NCI-H510A treated with DMSO at 0.1 percent for 48 hours (cell line): ENCODE data around the gene PDGFA.

Experiments used
- DNase-seq: peaks from one replicate; lab custom pipeline; 2025; lab: John Stamatoyannopoulos, UW

The PDGFA gene

DNA sequence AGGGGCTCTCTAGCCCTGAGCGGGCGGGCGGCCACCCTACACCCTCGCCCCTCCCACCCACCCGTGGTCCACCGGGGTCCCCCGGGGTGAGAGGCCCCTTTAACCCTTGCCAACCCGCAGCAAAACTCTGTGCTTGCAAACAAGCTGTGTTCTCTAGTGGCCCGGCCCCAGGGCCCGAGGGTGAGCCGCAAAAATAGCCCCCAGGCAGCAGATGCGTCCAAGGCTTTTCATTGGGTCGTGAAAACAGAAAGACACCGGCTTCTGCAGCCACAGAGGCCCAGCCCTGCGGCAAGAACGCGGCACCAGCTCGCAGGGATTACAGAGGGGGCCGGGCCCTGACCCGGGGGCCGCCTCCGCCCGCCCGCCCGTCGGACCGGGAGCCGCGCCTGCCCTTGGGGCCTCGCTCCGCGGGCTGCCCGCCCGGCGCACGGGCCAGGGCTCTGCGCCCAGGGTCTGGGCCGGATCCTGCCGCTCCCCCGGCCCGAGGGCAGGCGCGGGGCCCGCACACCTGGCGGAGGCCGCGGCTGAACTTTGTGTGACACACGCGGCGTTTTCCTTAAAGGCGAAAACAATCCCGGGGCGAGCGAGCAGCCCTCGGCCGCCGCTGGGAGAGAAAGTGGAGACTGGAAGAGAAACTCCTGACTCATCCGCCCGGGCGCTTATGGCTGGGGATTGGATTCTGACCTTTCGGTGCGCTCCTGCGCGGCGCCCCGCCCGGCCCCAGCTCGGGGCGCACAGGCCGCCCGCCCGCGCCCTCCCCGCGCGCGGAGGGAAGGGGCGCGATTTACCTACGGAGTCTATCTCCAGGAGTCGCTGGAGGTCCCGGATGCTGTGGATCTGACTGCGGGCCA is 2.8 kb downstream of the PDGFA start:
- DNase-seq = no peak

DNA sequence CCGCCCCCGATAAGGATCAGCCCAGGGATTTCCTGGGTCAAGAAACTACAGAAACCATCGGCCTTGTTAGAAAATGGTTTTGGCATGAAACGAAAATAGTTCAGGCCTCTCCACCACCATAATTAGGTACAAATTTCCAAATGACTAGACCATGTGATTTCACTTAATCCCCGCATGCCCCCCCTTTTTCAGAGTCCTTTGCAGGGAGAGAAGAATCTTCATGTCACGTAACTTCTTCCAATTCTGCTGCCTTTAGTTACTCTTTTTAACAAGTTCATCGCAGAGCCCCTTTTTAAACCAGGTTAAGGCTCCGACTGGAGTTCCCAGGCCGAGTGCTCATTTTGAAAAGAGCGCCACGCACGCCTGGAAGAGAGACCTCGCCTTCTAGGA is 3.4 kb downstream of the PDGFA start:
- DNase-seq = no peak

DNA sequence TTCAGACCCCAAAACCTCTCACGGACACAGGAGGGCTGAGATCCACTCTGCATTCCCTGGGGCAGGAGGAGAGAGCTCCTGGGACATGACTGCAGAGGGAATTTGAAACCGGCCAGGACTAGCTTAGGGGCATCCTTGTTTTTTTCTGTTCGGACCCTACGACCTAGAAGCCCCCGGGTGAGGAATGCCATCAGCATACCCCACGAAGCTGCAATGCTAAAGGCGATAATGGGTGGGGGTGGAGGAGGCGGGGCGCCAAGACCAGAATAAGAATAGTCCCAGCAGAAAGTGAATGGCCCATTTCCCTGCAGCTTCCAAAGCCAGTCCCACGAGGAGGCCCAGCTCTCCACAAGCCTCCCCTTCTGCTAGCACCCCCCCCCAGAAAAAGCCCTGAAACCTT is 4.0 kb downstream of the PDGFA start:
- DNase-seq = no peak

DNA sequence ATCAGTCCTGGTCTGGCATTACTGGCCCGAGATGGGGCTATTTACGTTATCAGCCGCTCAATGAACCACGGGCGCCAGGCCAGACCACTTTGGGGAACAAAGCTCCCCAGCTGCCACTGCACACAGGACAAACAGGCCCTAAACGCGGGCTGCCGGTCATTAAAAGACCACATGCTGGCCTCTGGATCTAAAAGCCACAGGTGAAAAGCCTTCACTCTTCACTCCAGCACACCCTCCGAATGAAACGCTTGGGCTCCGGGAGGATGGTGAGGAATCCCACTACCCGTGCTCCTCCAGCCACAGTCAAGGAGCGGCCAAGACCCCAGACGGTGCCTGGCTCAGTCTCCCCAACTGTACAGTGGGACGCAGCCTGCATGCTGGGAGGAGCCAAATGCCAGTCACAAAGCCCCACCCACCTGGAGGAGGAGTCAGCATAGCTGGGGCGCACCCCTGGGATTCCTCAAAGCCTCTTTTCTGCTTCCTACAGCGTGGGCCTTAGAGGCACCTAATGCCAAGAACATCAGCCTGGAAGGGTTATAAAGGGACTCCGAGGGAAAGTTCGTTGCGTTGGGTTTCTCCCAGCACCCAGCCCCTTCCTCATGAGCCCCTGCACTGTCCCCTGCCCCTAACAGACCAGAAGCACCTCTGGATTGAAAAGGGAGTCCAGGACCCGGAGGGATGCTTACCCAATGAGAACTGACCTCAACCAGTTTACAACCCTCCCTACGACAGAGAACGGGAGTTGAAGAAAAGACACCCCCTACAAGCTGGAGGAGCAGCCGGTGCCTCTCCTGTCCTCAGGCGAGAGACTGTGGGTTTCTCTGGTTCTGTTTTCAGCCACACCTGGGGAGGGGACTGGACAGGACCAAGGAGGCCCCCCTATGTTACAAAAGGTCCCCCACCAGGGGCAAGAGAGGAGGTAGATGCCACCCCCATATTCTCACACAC is 4.7 kb downstream of the PDGFA start:
- DNase-seq = no peak

DNA sequence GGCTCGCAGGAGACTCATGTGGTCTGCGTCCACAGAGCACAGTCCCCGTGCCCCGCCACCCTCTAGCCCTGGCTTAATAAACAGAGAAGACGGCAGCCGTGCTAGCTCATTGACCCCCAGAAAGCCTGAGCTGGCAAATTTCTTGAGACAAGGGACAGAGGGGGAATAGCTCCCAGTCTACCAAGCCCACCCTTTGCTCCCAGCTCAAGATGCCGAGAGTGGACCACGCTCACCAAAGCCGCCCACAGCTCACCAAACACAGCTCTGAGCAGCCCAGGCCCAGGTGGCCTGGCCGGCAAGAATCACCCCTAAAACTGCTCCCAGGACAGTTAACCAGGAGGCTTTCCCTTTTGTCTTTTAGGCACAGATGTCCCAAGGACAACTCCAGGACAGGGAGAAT is 5.4 kb downstream of the PDGFA start:
- DNase-seq = no peak

DNA sequence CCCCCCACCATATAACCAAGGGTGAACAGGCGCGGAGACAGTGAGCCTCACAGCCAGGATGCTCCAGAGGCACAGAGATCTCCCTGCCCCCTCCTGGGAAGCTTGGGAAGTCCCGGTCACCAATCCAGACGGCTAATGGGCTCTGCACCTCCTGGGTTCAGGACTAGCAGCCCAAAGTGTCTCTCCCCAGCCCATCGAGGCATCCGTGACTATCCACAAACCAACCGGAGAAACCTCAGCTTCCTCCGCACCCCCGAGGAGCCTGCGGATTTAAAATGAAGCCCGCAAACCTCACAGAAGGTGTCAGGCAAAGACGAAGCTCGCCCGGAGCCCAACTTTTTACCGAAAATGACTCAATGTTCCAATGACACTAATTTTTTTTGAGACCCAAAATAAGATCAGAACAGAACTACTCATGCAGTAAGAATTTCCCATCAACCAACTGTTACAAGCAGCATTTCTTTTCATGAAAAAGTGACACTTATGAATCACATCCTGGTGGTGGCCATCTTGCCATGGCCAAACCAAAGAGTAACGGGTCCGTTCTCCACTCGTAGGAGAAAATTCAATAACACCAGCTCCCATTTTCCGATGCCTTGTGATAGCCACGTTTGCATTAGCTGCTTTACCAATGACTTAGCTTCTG is 6.0 kb downstream of the PDGFA start:
- DNase-seq = no peak

DNA sequence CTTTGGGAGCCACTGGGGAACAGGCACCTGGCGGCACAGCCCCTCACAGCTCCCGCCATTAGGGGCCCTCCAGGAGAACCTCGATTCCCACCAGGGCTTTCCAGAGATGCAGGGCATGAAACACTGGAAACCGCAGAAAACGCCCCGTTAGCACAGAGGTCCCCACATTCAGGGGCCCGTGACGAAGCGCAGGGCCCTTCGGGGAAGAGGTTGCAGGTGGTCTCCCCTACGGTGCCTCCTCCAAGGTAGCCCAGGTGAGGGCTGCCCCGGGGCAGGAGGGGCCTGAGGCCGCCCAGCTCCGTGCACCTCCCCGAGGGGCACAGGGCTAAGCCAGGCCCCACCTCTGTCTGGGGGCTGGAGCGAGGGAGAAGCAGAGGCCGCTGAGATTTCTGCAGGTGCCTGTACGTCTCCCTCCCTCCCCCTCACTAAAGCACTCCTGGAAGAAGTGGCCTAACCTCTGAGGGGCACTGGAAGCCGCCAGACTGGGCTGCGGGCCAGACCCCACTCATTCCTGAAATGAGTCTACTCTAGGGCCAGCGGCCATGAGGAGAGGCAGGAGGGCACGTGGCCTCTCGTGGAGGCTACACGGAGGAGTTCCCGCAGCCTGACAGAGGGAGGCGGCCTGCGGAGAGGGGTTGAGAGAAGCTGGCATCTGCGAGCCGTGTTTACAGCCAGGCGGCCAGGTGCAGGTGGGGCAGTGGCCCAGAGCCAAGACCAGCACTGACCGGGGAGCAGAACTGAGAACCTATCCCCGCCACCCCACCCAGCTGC is 6.9 kb downstream of the PDGFA start:
- no peak for DNase-seq

DNA sequence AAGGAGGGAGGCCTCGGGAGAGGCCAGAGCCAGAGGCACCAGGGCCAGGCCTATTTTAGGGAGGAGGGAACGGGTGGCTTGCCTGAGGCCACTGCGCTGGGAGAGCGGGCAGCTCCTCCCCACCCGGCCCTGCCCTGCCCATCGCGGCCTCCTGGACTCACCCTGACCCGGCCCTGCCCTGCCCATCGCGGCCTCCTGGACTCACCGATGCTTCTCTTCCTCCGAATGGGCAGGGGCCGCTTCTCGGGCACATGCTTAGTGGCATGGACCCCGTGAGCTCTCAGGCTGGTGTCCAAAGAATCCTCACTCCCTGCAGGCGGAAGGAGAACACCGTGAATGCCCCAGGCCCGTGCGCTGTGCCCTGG is 7.5 kb downstream of the PDGFA start:
- no peak for DNase-seq

DNA sequence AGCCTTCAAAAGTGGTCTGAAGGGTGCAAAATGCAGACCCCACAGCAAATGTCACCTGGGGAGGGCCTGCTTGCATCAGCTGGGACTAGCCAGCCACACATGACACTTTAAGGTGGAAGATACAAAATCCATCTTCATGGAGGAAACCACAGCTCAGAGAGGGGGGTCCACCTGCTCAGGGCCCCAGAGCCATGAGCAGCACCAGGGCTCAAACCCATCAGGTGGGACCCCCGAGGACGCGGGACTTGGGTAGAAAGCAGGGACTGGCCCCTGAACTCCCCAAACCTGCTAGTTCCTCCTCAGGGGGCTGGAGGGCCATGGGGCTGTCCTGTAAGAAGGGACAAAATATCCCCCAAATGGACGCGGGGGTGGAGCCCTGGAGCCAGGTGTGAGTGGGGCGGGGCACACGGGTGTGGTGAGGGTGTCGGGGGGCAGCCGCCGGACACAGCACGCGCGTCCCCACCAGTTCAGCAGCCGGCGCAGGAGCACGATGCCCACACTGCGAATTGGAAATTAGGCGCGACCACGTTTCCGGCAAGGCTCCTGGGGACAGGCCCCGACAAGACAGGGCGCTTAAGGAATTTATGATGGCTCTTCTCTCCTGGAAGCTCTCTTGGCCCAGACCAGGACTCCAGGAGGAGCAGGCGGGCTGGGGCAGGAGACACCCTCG is 8.0 kb downstream of the PDGFA start:
- DNase-seq = no peak

DNA sequence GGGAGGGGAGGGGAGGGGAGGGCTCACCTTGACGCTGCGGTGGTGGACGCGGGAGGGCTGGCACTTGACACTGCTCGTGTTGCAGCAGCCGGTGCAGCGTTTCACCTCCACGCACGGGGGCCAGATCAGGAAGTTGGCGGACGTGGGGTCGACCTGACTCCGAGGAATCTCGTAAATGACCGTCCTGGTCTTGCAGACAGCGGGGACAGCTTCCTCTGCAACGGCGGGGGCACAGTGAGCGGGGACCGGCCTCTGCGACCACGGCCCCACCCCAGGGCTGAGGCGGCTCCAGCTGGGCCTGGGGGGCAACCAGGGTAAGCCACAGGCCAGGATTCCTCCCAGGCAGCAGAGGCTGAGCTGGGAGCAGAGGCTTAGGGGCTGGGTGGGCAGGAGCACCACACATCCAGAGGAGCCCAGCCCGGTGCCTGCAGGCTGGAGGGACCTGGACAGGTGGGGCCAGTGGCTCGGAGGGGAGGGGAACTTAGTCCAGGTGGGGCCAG is 8.8 kb downstream of the PDGFA start:
- DNase-seq = no peak

DNA sequence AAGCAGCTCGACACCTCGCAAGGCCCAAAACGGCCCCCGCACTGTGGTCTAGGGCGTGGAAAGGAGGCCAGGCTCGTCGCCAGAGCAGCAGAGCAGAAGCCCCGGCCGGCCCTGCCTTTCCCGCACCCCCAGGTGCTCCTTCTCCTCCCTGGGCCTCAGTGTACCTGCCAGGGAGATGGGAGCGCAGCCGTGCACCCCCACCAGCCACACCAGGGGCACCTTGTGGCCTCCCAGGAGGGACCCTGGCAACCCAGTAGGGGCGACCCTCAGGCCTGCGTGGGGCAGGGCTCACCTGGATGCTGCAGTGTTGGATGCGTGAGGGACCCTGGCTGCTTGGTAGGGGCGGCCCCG is 9.5 kb downstream of the PDGFA start:
- DNase-seq = no peak

DNA sequence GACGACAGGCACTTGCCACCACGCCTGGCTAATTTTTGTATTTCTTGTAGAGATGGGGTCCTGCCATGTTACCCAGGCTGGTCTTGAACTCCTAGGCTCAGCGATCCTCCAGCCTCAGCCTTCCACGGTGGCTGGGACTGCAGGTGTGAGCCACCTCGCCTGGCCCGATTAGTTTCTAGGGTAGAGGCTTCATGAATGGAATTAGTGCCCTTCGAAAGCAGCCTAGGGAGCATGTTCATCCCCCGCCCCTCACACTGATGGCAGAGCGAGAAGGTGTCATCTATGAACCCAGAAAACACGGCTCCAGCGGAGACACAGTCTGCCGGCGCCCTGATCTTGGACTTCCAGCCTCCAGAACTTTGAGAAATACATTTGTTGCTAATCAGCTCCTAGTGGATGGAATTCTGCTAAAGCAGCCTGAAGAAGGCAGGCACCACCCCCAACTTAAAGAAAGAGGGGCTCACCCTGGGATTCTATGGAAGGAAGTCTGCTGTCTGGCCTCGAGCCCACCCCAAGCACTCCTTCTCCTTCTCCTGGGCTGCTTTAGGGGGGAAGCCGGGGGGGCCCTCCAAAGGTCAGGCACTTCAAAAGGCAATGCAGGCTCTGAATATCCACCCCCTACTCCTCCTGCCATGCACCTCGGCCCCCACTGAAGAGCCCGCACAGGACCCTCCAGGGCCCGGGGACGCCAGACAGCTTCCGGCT is 10.1 kb downstream of the PDGFA start:
- no peak for DNase-seq

DNA sequence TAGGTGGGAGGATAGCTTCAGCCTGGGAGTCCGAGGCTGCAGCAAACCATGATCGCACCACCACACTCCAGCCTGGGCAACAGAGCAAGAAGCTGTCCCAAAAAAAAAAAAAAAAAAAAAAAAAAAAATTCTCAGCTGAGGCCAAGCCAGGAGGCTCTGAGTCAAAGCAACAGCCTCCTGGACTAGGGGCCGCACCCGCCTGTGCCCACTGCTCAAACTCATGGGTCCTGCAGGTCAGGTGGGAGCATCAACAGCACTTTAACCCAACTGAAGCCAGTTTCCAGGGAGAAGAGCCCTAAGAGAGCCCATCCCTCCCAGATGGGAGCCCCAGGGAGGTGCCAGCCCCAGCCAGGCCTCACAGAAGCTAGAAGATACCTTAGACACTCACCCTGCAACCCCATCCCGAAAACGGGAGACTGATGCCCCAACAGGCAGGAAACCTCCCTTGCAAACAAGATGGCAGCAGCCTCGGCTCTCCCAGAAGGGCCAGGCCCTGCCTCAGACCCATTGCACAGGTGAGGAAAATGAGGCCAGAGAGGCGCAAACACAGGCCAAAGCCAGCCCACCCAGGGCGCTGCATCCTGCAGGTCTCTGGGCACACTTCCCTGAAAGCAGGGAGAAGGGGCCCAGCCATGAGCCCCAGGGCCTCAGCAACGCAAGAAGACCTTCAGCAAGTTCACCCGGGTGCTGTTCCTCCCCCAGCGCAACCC is 11.0 kb downstream of the PDGFA start:
- DNase-seq = no peak

DNA sequence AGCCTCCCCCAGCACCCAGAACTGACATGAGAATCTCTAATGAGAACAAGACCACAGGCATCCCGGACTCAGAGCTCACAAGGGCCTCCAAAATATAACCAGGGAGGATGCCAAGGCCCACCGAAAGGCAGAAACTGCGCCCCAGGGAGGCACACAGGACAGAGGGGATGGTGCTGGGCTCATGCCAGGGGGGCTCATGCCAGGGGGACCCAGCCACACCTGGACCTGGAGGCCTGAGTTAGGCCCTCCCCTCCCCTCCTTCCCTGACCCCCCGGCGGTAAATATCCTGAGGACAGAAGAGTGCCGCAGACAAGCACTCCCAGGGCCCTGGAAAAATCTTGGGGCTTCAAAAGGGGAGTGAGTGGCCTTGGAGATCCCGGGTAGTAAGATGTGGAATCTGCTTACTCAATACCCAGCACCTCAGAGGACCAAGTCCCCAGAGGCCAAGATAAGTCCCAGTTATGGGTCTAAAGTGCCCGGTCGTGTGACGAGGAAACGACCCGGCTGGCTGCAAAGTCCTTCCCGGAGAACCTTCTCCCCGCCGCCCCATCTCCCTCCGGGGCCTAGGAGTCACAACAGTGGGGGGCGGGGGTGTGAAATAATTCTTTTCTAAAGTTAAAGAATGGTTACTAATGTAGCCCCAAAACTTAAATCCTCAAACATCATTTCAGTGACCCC is 11.9 kb downstream of the PDGFA start:
- DNase-seq = no peak

DNA sequence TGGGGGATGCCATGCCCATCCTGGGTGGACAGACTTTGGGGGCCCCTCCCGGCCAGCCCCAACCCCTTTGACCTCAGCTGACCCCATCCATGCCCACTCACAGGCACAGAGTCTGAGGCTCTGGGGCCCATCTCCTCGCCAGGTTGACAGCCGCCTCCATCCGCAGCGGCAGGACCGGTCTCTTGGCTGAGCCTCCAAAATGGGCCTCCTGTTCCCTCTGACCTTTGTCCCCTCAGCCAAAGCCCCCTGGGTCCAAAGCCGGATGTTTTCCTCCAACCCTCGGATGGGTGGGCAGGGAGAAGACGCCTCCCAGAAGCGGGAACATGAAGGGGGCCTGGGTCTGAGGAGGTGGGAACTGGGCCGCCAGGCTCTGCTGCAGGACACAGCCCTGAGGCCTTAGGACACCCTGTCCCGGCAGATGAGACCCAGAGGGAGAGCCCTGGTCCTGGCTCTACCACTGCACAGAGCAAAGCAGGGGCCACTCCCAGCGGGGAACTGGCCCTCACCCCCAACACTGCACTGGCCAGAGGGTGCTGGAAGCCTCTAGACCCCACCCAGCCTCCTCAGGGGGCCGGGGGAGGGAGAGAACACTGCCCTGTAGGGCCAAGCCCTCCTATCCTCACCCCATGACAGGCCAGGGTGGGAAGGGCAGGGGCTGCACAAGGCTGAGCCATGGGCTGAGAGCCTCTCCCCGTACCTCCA is 12.6 kb downstream of the PDGFA start:
- DNase-seq = no peak

DNA sequence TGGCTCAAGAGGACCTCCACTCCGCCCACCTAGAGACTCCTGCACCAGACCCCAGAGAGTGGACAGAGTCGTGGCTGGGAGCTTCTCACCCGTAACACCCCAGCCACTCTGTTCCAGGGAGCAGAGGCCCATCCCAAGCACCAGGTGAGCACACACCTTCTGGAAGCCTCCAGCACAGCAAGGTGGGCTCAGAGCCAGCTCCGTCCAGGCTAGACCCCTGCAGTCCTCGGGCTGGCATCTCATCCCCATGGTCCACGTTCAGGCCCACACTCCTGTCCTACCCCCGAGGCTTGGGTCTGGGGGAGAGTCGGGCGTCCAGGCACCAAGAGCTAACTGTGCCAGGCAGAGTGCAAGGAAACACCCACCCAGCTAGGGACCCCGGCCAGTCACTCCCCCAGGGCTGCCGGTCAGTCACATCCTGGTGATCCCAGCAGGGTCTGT is 13.2 kb downstream of the PDGFA start:
- no peak for DNase-seq

DNA sequence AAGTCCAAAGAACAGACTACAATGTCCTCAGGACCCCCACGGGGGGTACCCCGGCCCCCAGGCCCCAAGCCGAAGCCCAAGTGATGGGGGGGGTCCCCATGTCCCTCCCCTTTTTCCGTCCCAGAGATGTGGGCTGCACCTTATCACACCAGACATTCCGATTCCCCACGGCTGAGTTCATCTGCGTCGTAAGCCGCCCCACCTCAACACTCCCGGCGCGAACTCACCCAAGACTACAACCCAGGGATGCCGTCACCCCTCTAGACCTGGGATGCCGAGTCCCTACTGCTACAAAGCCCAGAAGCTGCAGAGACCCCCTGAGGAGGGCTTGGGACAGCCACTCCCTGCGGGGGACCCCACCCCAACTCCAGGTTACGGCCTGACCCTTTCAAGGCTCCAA is 14.5 kb downstream of the PDGFA start:
- no peak for DNase-seq

DNA sequence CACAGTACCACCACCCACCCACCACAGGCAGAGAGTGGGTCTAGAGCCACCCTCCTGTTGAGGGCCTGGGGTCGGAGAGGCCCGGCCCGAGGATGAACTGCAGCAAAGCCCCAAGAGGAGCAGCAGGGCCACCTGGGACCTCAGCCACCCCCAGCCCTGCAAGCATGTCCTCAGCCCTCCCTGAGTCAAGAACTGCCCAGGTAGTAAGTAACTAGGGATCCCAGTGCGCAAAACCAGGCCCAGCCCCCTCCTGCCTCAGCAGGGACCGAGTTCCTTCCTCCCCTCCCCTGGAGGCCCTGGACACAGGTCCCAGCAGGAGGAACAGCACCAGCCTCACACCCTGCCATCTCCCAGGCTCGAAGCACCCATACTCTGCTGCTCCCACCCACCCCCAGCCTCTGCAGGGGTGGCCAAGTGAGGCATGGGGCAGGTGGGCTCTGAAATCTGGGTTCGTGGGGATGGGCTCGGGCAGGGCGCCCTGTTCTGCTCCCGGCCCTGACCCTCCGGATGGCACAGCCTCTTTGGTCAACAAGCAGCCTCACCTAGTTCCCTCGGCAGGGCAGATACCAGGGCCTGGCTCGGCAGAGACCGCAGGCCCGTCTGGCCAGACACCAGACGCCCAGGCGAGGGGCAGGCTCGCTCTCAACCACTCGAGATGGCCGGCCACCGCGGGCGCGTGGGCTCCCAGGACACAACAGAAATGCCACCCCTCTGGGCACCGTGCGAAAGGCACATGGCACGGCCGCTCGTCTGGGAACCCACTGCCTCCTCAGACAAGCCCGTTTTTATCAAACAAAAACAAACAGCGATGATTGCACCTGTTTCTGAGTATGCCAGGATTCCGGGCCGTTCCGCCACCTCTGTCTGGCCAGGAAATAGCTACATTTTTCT is 15.2 kb downstream of the PDGFA start:
- no peak for DNase-seq
